HG03139 (cell line): ENCODE results near the gene DCLK1.
A peak's percentile ranks its signal among the peaks of the same experiment; 100 is the strongest.

Source experiments
- ATAC-seq: cut with Tn5 transposase; IDR thresholded peaks from one replicate; pipeline ENCODE4 v1.9.1; 2021; ENCODE audit not compliant: unreplicated experiment

DCLK1 gene

DNA sequence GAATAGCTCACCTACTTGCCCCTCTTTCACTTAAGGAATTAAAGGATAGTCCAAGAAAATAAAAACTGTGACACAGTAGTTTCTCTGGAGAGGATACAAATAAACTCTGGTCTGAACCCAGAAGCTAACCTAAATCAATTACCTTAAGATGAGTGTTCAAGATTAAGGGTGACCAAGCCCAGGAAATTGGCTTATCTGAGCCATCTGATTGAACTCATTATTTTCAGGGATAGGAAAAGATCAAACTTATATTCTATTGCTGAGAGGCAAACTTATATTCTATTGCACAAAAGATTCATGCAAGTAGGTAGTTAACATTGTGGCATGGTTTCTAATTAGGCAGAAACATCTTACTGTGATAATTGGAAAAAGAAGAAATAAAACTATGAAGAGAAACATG, 175.1 kb downstream of the DCLK1 start:
- no peak for ATAC-seq

DNA sequence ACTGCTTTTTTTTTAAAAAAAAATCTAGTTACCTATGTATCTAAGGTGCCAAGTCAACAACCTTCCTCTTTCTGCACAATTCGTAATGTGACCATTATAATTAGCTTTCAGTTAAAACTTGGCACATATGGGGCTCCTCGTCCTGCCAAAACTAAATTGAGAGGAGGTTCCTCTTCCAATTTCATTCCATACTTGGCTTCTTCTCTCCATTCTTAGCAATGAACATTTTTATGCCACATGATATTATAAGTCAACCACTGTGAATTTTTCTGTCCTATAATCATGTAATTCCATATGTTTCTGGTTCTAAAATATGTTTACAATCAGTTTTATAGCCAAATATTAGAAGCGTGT, 177.0 kb downstream of the DCLK1 start:
- no peak for ATAC-seq

DNA sequence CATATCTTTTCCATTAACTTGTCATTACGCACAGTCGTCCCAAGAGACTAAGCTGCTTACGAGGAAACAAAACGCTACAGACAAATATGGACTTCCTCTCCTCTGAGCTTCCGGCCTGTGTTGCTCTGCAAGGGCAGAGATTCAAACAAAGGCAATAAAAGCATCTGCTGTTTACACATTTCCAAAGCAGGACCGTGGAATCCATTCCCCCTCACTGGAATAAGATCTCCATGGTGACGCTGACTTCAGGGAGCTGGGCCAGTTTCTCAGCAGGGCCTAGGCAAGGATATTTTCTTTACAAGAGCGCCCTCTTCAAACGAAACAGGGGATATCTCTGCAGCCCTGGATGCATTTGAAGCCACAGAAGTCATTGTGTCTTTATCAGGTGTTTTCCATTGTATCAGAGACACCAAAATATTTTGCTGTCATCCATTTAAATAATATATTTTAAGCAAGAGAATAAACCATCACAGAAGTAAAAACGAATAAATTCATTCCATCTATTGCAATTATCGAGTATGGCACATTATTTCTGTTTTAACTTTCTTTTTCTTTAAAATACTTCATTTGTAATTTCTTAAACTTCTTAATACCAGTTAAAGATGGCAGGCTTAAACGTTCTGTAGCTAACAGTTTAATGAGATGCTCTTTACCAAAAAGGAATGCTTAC, 177.5 kb downstream of the DCLK1 start:
- ATAC-seq = no peak

DNA sequence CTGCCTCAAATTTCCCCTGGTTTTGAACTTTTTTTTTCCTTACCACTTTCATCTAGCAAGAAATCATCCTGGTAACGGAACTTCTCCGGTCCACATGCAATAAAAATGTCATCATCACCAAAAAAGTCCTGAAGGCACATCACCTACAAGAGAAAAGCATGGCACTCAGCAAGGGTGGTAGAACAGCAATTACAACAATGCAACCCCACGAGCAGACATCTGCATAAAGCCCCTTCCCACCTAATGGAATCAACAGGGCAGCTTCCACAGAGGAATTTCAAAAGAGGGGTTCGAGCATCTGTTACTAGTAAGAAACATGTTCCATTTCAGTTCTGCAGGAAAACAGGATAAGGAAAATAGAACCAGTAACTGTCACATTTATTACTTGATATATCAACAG, 183.9 kb downstream of the DCLK1 start:
- no peak for ATAC-seq

DNA sequence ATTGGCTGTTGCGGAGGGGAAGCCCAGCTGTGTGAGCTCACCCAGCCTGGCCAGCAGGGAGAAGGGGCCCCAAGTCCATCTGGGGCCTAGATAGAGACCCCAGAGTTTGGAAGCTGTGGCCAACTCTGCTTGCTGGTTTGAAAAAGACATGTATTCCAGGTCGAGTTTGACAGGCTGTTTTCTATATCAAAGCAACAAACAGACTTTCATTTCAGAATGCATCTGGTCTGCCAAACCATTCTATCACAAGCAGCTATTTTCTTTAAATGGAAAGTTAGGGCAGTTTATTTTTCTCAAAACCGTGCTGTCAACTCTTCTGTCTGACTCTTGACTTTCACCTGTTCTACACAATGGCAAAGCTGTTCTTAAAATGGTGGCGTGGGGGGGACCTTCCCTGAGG, 185.8 kb downstream of the DCLK1 start:
- ATAC-seq = no peak

DNA sequence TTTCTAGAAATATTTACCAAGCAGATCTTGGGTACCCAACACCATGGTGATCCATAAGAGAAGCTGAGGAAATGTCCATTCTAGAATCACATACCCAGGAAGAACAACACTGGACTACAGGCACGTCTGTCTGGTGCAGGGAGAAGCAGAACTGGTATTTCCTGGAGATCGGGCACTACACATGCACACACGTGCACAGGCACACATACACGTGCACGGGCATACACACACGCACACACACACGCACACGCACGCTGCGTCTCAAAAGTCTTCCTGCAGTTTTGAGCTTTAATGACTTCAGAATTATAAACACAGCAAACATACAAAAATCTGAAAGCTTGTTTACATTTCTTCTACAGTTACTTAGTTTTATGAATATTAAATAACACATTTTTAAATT, 189.8 kb downstream of the DCLK1 start:
- no peak for ATAC-seq

DNA sequence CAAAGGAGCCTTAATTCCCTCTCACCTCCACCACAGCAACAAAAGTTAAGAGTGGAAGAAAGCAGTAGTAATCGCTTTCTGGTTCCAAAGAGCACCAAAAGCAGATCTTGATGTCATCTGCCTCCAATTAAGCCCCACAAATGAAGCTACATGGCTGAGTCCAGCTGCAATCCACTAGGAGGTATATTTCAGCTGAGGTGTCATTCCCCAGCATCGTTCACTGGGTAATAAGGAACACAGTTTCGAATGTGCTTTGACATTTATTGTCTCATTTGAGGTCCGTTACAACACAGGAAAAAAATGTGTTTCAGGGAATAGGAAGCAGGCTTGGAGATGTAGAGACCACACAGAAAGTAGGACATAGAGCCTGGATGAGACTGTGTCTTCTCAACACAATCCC, 190.4 kb downstream of the DCLK1 start:
- no peak for ATAC-seq

DNA sequence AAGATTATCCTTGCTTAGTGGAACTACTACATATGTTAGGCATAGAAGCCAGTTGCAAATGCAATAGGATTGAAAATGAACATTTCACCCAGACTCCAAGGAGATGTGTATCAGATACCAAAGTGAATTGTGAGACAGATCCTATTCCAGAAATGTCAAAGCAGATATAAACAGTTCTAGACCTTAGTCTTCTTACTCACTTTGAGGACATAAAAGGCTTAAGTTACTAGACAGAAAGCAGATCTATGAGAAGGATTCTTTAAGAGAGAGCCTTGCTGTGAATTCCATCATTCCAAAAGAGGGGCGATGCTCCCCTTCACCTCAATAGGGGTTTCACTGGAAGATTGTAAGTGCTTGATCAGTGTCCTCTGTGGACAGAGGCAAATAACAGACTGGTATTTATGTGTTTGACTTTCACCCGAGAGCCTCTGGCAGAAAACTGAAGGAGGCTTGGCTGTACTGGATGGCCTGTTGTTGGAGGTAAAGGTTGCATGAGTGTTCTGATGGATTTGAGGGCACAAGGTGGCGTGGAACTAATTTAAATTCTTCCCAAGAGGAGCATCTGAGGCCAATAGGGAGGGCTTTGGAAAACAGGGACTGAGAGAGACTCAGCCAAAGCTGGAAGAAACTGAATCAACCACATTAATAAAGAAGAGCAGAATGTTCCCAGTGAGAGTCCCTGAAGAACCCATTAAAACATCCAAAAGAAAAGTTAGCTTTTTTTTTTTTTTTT, 194.8 kb downstream of the DCLK1 start:
- no peak for ATAC-seq

DNA sequence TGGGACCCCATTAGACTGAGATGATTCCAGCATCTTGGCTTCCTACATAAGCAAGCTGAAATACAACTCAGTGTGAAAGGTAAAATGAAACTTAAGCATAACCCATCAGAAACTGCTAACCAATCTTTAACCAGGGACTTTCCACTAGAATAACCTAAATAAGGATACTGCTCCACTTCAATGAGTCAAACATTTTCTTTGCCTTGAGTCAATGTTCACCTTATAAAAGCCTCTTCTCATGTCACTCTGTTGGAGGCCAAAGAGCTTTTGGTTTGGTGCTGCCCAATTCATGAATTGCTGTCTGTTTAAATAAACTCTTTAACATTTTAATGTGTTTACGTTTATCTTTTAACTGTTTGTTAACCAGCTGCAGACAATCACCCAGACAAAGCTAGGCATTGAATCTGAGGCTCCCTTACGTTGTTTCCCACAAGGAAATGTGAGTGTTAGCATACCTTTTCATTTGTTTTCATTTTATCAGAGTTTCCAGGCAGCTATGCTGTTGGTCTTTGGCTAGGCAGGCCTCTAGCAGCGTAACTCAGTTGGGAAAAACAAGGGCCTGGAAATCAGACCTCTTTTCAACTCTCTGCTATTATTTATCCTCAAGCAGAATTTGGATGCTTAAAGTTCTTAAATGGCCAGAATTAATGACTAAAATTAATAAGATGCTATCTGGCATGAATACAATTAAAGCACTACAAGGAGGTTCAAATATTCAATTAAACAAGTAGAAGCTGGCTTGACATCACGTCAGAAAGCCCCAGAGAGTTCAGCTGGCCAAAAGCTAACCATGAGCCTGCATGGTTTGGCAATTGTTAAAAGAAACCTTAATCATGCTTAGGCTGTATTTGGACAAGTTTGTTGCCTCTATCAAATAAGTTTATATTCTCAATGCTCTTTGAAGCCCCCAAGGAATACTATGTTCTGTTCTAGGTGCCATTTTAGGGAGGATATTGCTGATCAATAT, 200.2 kb downstream of the DCLK1 start:
- ATAC-seq = peak; percentile 70

DNA sequence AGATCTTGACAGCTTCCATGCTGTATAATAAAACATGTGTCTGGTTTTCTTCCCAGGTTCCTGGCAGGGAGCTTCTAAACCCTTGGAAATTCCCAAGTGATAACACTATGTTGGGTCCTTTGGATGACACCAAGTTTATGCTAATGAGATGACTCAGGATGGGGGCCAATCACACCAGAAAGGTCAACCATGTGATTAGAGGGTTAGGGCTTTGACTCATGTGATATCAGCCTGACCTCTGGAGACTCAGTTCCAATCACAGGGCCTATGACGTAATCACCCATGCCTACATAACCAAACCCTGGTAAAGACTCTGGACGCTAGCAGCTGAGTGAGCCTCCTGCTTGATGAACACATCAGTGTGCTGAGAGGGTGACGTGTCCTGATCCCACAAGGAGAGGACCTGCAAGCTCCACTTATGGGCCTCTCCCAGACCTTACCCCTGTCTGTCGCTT, 203.6 kb downstream of the DCLK1 start:
- ATAC-seq = no peak

DNA sequence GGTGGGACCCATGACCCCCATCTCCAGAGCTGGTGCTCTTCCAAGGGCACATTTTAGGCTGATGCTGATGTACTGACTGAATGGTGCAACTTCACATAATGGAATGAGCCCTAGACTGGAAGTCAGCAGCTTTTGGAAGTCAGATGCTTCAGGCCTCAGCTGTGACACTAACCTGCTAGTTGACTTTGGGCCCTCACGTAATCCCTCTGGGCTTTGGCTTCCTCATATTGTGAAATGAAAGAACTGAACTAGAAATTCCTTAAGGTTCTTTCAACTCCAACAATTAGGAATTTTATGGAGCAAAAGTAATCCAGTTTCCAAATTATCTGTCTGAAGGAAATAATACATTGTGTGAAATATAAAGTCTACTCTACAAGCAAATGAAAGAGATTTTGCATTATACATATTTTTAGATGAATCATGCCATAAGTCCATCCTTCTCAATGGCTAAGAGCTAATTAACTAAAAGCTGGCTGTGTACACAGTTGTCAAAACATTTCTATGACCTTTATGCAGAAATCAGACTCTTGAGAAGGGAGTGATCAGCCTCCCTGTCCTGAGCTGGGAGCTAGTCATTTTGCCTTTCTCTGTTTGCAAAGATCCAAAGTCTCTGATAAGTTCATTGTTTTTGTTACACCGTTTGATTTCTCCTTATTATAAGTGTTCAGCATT, 204.2 kb downstream of the DCLK1 start:
- no peak for ATAC-seq

DNA sequence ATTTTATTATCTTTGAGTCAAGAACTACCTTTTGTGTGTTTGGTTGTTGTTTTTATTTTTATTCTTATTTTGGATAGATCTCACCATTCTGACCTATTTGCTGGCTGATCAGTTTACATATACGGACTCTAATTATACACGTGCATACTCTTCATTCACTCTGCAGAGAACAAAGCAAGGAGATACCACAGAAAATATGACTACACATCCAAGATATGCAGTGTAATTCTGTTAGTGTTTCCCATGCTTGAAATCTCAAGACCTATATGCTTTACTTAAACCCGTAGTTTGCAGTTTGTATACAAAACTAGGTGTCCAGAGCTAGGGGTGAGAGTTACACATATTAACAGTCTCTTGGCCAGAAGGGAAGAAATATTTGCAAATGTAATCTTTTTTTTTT, 205.5 kb downstream of the DCLK1 start:
- ATAC-seq = no peak

DNA sequence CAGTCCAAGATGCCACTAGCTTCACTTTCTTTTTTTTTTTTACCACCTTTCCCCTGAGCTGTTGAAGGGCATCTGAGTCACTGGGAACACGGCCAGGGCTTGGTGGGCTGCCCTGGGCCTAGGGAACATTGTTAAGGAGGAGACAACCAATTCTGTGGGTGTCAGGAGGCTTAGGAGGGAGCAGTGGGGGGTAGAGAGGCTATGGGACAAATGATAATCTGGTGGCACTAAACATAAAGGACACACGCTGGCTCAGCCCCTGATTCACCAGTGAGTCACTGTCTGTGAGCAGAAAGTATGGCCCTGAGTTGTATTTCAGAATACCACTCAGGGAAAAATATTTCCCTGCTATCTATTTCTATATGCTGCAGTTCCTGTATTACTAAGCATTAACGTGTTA, 207.8 kb downstream of the DCLK1 start:
- ATAC-seq = no peak

DNA sequence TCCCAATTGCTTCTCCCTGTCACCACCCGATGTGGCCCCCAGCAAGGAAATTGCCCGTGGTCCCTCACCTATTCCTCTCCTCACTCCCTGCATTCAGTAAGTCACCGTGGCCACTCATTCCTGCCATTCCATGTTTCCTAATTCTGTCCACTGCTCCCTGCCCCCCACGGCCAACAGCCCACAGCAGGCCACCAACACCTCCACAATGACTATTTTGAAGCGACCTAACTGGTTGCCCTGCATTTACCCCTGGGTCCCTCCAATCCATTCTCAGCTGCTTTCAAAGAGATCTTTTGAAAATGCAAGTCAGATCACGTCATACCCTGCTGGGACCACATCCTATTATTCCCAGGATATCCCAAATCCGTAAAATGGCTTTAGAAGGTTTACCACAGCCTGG, 210.4 kb downstream of the DCLK1 start:
- no peak for ATAC-seq

DNA sequence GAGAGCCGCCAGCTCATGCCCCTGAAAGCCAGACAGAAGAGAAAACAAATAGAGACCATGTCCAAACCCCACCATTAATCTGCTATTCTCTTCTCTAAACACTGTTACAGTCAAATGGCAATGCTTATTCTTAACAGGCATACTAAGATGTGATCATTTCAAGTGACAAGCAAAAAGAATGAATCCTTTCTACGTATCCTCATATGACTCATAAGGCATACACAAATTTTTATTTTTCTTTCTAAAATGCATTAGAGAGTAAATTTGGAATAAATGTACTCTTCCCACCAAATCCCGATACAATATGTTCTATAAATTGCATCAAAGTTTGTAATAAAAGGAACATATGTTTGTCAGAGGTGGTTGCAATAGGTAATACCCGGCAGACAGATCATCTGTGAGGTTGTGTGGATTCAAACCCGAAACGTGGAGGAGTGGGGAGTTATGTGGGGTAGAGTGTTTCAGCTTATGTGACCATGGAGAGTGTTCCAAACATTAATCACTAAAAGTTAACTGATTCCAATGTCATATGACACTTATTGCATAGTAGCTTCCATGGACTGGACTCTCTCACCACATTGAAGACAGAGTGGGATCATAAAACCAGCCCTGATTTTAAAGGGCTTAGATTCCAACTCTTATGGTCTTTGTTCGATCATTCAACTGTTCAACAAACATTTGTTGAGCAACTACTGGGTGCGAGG, 213.1 kb downstream of the DCLK1 start:
- no peak for ATAC-seq

DNA sequence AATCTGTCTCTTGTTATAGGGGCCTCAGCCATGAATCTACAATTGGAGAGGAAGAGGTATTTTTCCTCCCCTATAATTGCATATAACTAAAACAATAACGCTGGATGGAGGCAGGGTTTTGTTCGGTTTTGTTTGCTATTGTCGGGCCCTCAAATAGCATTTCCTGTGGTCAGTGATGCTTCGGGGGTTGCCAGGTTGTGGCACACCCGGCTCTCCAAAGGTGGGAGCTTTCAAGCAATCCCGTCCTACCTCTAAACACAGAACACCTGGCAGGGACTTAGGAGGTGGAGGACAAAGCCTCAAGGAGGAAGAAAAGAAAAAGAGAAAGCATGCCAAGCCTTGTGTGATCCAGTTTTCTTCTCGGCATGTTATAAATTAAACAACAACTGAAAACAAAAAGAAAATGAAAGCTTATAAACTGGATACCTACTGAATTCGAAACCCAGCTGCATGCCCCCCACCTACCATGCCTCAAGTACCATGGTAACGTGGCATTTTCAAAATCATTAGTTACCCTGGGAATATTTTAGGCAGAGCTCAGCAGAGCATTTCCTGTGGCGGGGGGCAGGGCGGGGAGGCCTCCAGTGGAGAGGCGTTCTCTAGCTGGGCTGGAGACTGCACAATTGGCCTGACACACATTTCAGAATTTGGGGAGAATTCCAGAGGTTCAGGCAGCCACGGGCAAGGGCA, 213.8 kb downstream of the DCLK1 start:
- ATAC-seq = no peak

DNA sequence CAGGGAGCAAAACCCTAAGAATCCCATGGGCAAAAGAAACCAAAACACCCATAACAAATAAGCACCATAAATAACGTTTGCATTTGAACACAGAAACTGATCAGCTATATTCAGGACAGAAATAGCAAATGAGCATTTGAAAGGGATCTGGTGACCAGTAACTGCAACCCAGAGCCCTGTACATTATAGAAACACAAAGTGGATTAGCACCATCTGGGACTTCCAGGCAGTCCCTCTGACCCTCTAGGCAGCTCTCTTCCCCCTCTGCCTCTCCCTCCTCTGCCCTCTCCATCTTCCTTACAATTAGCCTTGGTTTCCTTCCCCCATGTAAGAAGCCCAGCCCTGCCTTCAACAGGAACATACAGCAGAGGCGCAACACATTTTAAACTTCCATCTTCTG, 215.0 kb downstream of the DCLK1 start:
- ATAC-seq = no peak

DNA sequence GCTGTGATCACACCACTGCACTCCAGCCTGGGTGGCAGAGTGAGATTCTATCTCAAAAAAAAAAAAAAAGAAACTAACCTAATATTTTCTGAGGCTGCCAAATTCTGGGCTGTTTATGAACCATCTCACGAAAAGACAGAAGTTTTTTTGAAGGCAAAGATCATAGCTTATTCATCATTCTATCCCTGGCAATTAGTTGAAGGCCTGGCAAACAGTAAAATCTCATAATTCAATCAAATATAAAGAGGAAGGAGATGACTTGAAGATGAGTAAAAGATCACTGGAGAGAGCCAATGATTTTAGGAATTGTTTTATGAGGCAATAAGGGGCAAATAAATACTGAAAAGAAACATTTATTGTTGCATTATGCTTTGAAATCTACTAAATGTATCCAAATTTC, 216.5 kb downstream of the DCLK1 start:
- no peak for ATAC-seq

DNA sequence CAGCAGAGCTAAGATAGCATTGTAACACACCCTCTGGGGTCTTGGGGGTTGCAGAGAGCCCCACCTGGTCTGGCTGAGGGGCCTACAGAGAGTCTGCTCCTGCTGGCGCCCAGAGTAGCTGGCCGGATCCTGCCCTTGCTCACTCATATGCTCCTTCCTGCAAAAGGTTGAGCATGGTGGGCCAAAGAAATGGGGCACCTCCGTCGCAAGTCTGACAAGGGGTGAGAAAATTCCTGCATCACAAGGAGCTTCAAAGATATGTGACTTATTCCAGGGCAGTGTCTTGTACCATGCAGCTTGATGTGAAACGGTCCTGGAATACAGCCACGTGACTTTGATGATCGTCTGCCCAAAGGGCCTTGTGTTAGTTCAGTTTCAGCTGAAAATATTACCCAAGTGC, 218.3 kb downstream of the DCLK1 start:
- no peak for ATAC-seq
